ENCODE results near the gene BRD9. TPM values are rescaled to one million over a fixed set of nuclear protein-coding genes. Genes with fewer than 3 reads are reported as not detected.

The BRD9 gene
- total and polyA plus RNA-seq, 2 of the 13 experiments (the other 11 are each of a cell fraction or from before 2014, with no cell fraction given): 5.2 to 22.9 TPM

DNA sequence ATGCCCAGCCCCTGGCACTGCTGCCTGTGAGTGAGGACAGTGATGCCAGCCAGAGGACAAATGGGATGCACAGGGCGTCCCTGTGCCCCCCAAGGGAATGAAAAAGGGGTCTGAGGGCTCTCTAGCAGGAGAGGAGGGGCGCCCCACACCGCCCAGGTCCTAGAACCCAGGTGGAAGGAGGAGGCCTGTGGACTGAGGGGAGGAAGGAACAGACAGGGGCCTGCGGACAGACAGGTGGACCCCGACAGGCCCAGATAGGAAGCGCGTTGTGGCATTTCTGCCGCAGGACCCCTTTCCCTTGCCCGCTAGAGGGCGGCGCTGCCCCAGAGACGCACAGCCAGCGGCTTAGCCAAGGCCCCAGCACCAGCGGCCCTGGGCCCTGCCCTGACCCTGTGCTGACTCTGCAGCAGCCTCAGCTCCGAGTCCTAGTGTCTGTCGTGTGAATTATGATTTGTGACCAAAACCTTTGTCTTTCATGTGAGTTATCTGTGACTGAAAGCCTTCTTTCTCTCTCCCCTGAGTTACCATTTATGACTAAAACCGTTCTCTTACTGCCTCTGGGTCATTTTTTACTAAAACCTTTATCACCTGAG lies 30.8 kb upstream of the BRD9 start (continued):
- no peak for TF ChIP-seq LCORL (IDR thresholded peaks at IDR 0.05)
- 0 out of 2 replicates have a peak, but pooled peaks have one; percentile 47 for TF ChIP-seq LCORL (CRISPR knock-in tag; IDR thresholded peaks at IDR 0.05)
- TF ChIP-seq ZNF557 (CRISPR knock-in tag; IDR thresholded peaks at IDR 0.05): no peak
- peak; percentile 53 to 65; a peak in 3 of 4 replicates for TF ChIP-seq MAFK (conservative IDR thresholded peaks at IDR 0.05 in 1 of 2, IDR thresholded peaks at IDR 0.05 in 1 of 2; ENCODE audit: low read length in 2 of 2)
- no peak for TF ChIP-seq ZFP37 (CRISPR knock-in tag; IDR thresholded peaks at IDR 0.05; ENCODE audit: borderline replicate concordance)
- TF ChIP-seq, protein P1, sequence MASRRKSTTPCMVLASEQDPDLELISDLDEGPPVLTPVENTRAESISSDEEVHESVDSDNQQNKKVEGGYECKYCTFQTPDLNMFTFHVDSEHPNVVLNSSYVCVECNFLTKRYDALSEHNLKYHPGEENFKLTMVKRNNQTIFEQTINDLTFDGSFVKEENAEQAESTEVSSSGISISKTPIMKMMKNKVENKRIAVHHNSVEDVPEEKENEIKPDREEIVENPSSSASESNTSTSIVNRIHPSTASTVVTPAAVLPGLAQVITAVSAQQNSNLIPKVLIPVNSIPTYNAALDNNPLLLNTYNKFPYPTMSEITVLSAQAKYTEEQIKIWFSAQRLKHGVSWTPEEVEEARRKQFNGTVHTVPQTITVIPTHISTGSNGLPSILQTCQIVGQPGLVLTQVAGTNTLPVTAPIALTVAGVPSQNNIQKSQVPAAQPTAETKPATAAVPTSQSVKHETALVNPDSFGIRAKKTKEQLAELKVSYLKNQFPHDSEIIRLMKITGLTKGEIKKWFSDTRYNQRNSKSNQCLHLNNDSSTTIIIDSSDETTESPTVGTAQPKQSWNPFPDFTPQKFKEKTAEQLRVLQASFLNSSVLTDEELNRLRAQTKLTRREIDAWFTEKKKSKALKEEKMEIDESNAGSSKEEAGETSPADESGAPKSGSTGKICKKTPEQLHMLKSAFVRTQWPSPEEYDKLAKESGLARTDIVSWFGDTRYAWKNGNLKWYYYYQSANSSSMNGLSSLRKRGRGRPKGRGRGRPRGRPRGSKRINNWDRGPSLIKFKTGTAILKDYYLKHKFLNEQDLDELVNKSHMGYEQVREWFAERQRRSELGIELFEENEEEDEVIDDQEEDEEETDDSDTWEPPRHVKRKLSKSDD (CRISPR knock-in tag; IDR thresholded peaks at IDR 0.05; ENCODE audit: low read depth): no peak
- TF ChIP-seq NR2F6 (IDR thresholded peaks at IDR 0.05): no peak
- TF ChIP-seq NR2F6 (CRISPR knock-in tag; IDR thresholded peaks at IDR 0.05): peak; percentile 41; the same call in 1 of the 2 replicates
- TF ChIP-seq, protein P2, sequence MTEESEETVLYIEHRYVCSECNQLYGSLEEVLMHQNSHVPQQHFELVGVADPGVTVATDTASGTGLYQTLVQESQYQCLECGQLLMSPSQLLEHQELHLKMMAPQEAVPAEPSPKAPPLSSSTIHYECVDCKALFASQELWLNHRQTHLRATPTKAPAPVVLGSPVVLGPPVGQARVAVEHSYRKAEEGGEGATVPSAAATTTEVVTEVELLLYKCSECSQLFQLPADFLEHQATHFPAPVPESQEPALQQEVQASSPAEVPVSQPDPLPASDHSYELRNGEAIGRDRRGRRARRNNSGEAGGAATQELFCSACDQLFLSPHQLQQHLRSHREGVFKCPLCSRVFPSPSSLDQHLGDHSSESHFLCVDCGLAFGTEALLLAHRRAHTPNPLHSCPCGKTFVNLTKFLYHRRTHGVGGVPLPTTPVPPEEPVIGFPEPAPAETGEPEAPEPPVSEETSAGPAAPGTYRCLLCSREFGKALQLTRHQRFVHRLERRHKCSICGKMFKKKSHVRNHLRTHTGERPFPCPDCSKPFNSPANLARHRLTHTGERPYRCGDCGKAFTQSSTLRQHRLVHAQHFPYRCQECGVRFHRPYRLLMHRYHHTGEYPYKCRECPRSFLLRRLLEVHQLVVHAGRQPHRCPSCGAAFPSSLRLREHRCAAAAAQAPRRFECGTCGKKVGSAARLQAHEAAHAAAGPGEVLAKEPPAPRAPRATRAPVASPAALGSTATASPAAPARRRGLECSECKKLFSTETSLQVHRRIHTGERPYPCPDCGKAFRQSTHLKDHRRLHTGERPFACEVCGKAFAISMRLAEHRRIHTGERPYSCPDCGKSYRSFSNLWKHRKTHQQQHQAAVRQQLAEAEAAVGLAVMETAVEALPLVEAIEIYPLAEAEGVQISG (CRISPR knock-in tag; IDR thresholded peaks at IDR 0.05): peak; percentile 43; the same call in 1 of the 2 replicates
- no peak for TF ChIP-seq STAT5B (CRISPR knock-in tag; IDR thresholded peaks at IDR 0.05)
- TF ChIP-seq ZNF274 (CRISPR knock-in tag; IDR thresholded peaks at IDR 0.05): no peak
- TF ChIP-seq PLRG1 (conservative IDR thresholded peaks at IDR 0.05): no peak
- TF ChIP-seq CBX1 (IDR thresholded peaks at IDR 0.05; ENCODE audit: low read depth): no peak
- TF ChIP-seq SNRNP70 (IDR thresholded peaks at IDR 0.05; ENCODE audit: low read depth, low read length): no peak
- TF ChIP-seq, protein P3, sequence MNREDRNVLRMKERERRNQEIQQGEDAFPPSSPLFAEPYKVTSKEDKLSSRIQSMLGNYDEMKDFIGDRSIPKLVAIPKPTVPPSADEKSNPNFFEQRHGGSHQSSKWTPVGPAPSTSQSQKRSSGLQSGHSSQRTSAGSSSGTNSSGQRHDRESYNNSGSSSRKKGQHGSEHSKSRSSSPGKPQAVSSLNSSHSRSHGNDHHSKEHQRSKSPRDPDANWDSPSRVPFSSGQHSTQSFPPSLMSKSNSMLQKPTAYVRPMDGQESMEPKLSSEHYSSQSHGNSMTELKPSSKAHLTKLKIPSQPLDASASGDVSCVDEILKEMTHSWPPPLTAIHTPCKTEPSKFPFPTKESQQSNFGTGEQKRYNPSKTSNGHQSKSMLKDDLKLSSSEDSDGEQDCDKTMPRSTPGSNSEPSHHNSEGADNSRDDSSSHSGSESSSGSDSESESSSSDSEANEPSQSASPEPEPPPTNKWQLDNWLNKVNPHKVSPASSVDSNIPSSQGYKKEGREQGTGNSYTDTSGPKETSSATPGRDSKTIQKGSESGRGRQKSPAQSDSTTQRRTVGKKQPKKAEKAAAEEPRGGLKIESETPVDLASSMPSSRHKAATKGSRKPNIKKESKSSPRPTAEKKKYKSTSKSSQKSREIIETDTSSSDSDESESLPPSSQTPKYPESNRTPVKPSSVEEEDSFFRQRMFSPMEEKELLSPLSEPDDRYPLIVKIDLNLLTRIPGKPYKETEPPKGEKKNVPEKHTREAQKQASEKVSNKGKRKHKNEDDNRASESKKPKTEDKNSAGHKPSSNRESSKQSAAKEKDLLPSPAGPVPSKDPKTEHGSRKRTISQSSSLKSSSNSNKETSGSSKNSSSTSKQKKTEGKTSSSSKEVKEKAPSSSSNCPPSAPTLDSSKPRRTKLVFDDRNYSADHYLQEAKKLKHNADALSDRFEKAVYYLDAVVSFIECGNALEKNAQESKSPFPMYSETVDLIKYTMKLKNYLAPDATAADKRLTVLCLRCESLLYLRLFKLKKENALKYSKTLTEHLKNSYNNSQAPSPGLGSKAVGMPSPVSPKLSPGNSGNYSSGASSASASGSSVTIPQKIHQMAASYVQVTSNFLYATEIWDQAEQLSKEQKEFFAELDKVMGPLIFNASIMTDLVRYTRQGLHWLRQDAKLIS (CRISPR knock-in tag; IDR thresholded peaks at IDR 0.05): no peak
- no peak for TF ChIP-seq SOX13 (IDR thresholded peaks at IDR 0.05)
- 0 out of 4 replicates have a peak, but pooled peaks of 1 of the 2 experiments have one; percentile 34 for TF ChIP-seq SOX13 (CRISPR knock-in tag; conservative IDR thresholded peaks at IDR 0.05 in 1 of 2, IDR thresholded peaks at IDR 0.05 in 1 of 2)
- 0 out of 2 replicates have a peak, but pooled peaks have one; percentile 27 for TF ChIP-seq POGZ (CRISPR knock-in tag; IDR thresholded peaks at IDR 0.05)
- no peak for TF ChIP-seq ZNF761 (CRISPR knock-in tag; conservative IDR thresholded peaks at IDR 0.05)
- TF ChIP-seq IKZF1 (IDR thresholded peaks at IDR 0.05): no peak

Measured in HepG2 (cell line).